CD4-positive, CD25-positive, alpha-beta regulatory T cell (primary cell): ENCODE results near the gene SPPL2B. TPM values are rescaled to one million over a fixed set of nuclear protein-coding genes. Genes with fewer than 3 reads are reported as not detected.

ENCODE experiments used
- ATAC-seq, 2 donors: fragments of 150-1000 bp; cut with Tn5 transposase; one replicate each; pipeline ENCODE4 v1.10.0; 2021; ENCODE audit warnings: low read depth in 2 of 2, moderate number of reproducible peaks in 2 of 2, moderate library complexity in 1 of 2
- DNase-seq, 3 donors: peaks; one replicate each; pipeline versions ENCODE4 v3.0.0 to v3.0.0-alpha.2; 2012 to 2022; ENCODE audit warnings: mixed read lengths in 1 of 3
- H3K27ac ChIP-seq: one replicate; pipeline ENCODE4 v1.7.0; 2013; ENCODE audit warnings: mild to moderate bottlenecking, low read length; ENCODE audit not compliant: insufficient read depth, poor library complexity, severe bottlenecking
- H3K27me3 ChIP-seq: one replicate; pipeline ENCODE4 v1.7.0; 2013; ENCODE audit warnings: low read length; ENCODE audit not compliant: control insufficient read depth, insufficient read depth
- H3K36me3 ChIP-seq: one replicate; pipeline ENCODE4 v1.7.0; 2013; ENCODE audit warnings: mild to moderate bottlenecking, low read length, moderate library complexity; ENCODE audit not compliant: control insufficient read depth, insufficient read depth
- H3K4me1 ChIP-seq: 2 replicates; pipeline ENCODE4 v1.7.0; 2013; ENCODE audit warnings: mild to moderate bottlenecking, low read length; ENCODE audit not compliant: insufficient read depth, control insufficient read depth, poor library complexity, severe bottlenecking
- H3K4me3 ChIP-seq: one replicate; pipeline ENCODE4 v1.7.0; 2013; ENCODE audit warnings: low read depth, mild to moderate bottlenecking, low read length, moderate library complexity
- H3K9me3 ChIP-seq, 2 experiments: 1 replicate in 1 of 2; 2 replicates in 1 of 2; pipeline ENCODE4 v1.7.0; 2013; ENCODE audit warnings: low read length in 2 of 2, mild to moderate bottlenecking in 1 of 2, moderate library complexity in 1 of 2; ENCODE audit not compliant: control insufficient read depth in 2 of 2
- H3K27ac Mint-ChIP-seq, 3 donors: one replicate each; pipeline ENCODE4 v1.8.0; 2020 to 2022; ENCODE audit warnings: mild to moderate bottlenecking in 3 of 3, mixed read lengths in 3 of 3, moderate library complexity in 2 of 3
- H3K27me3 Mint-ChIP-seq: one replicate; pipeline ENCODE4 v1.8.0; 2022; ENCODE audit warnings: mild to moderate bottlenecking, mixed read lengths
- H3K36me3 Mint-ChIP-seq: one replicate; pipeline ENCODE4 v1.8.0; 2020; ENCODE audit warnings: mixed read lengths
- H3K4me1 Mint-ChIP-seq, 4 donors: one replicate each; pipeline ENCODE4 v1.8.0; 2020 to 2022; ENCODE audit warnings: mixed read lengths in 4 of 4, mild to moderate bottlenecking in 1 of 4
- H3K4me3 Mint-ChIP-seq, 4 donors: one replicate each; pipeline ENCODE4 v1.8.0; 2020 to 2022; ENCODE audit warnings: mild to moderate bottlenecking in 4 of 4, mixed read lengths in 4 of 4, moderate library complexity in 3 of 4
- H3K9me3 Mint-ChIP-seq, 7 donors: one replicate each; pipeline ENCODE4 v1.8.0; 2020 to 2022; ENCODE audit warnings: mixed read lengths in 7 of 7, mild to moderate bottlenecking in 3 of 7, moderate library complexity in 2 of 7
- polyA plus RNA-seq, 4 donors: library from polyadenylated mRNA; unstranded; fragments of 300-500 nt; fragmentation: Illumina TruSeq; gene quantifications; one replicate each; pipeline ENCODE4 v1.2.3, GENCODE V29; 2021
- total RNA-seq: library from RNA; stranded (reverse); gene quantifications from one replicate; pipeline ENCODE4 v1.2.3, GENCODE V29; 2022

The SPPL2B gene
- total and polyA plus RNA-seq, 5 donors from 2014 or later = 4.3 to 69.7 (median 6.4) TPM

DNA sequence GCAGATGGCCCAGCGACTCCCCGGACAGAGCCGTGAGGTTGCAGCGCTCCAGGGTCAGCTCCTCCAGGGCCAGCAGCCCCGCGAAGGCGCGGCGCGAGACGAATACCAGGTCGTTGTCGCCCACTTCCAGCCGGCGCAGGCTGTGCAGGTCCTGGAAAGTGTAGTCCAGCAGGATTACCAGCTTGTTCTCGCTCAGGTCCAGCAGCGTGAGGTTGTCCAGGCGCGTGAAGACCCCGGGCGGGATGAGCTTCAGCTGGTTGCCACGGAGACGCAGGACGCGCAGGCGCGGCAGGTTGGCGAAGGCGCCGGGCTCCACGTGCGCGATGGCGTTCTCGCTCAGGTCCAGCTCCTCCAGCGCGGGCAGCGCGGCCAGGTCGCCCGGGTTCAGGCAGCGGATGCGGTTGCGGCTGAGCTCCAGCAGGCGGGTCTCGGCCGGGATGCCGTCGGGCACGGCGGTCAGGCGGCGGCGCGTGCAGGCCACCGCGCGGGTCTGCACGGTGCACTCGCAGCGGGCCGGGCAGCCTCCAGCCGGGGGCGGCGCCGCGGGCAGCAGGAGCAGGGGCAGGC lies 37.2 kb upstream of the SPPL2B start:
- H3K4me1 Mint-ChIP-seq = peaks cover 6 to 43% (median 27%) of the 10 kb centered on the region in 4 donors
- no peaks in the 10 kb centered on the region for H3K36me3 ChIP-seq
- H3K27ac ChIP-seq = peak overlapping the region; percentile 23
- peaks cover 30% of the 10 kb centered on the region for H3K4me1 ChIP-seq
- H3K4me3 ChIP-seq = peak overlapping the region; percentile 37
- no peak for ATAC-seq
- H3K4me3 Mint-ChIP-seq = peak overlapping the region in 3 of 4 donors; percentile 83 to 94 (median 88)
- no peak for DNase-seq
- no peak overlapping the region for H3K27ac Mint-ChIP-seq
- H3K9me3 ChIP-seq = no peaks in the 10 kb centered on the region
- H3K9me3 Mint-ChIP-seq = peaks cover 0 to 1% (median 0%) of the 10 kb centered on the region in 7 donors
- no peaks in the 10 kb centered on the region for H3K27me3 Mint-ChIP-seq
- no peaks in the 10 kb centered on the region for H3K27me3 ChIP-seq
- peaks cover 12% of the 10 kb centered on the region for H3K36me3 Mint-ChIP-seq

DNA sequence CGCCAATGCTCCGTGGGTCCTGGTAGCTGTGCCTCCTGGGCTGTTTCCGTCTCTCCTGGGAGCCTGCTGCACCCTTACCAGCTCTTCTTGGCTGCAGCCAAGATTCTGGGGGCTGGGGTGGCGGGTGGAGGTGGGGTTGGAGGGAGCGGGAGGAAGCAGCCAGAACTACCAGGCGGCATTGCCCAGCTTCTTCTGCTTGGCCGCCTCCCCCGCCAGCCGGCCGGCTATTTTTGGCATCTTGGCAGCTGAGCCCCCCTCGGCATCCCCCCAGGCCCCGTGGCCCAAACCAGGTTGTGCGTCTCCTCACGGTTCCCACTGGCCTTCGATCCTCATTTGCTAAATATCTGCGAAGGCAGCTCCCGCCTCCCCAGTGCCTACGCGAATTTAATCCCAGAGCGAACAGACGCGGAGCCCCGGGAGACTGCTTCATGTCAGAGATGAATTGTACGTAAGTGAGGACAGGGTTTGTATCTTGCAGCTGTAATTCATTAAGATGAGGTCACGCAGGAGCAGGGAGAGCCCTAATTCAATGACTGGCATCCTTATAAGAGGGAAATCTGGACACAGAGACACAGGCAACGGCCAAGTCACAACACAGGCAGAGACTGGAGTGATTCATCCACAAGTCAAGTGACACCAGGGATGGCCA lies 33.7 kb upstream of the SPPL2B start:
- Mint-ChIP-seq H3K27me3 (no peaks in the 10 kb centered on the region), H3K4me1 (peaks cover 0 to 27% (median 12%) of the 10 kb centered on the region in 4 donors), H3K4me3 (peak overlapping the region in 2 of 4 donors; percentile 47 to 54), H3K9me3 (no peaks in the 10 kb centered on the region), H3K36me3 (peaks cover 12% of the 10 kb centered on the region), H3K27ac (peak overlapping the region in 1 of 3 donors; percentile 48)
- H3K27ac ChIP-seq = no peak overlapping the region
- peaks cover 17% of the 10 kb centered on the region for H3K4me1 ChIP-seq
- no peak overlapping the region for H3K4me3 ChIP-seq
- H3K36me3 ChIP-seq = no peaks in the 10 kb centered on the region
- ATAC-seq (no peak), DNase-seq (no peak)
- H3K9me3 ChIP-seq = no peaks in the 10 kb centered on the region
- H3K27me3 ChIP-seq = no peaks in the 10 kb centered on the region

DNA sequence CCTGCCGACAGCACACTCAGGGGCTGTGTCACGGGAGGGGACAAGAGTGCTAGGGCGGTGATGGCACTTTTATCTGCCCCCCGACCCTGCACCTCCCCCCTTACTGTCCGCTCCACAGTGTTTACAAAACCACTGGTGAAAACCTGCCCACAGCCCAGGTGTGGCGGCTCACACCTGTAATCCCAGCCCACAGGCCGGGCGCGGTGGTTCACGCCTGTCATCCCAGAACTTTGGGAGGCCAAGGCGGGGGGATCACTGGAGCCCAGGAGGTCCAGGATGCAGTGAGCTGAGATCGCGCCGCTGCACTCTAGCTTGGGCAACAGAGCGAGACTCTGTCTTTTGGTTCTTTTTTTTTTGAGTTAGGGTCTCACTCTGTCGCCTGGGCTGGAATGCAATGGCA lies 32.3 kb upstream of the SPPL2B start:
- Mint-ChIP-seq H3K4me3 (no peak overlapping the region), H3K27me3 (no peaks in the 10 kb centered on the region), H3K36me3 (peaks cover 12% of the 10 kb centered on the region), H3K27ac (no peak overlapping the region), H3K4me1 (peaks cover 0 to 20% (median 12%) of the 10 kb centered on the region in 4 donors), H3K9me3 (no peaks in the 10 kb centered on the region)
- Histone ChIP-seq H3K4me1 (peaks cover 8% of the 10 kb centered on the region), H3K9me3 (no peaks in the 10 kb centered on the region), H3K27me3 (no peaks in the 10 kb centered on the region), H3K36me3 (no peaks in the 10 kb centered on the region), H3K4me3 (no peak overlapping the region), H3K27ac (no peak overlapping the region)
- no peak for DNase-seq
- ATAC-seq = no peak

DNA sequence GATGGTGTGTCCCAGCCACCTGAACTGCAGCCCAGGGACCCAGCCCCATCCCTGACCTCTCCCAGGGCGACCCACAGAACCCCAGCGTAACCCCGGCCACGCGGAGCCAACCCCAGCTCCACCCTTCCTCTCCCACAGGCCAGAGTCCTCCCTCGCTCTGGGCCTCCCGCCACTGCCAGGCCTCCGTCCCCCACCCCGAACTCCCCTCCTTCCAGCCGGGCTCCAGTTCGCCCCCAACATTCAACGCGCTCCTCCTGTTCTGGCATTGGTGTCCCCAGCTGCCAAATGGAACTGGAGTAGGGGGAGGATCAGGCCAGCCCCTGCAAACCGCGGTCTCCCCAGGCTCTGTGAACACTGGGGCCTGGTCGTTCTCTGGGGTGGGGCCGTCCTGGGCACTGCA lies 28.0 kb upstream of the SPPL2B start:
- Mint-ChIP-seq H3K36me3 (no peaks in the 10 kb centered on the region), H3K27ac (no peak overlapping the region), H3K27me3 (peaks cover 27% of the 10 kb centered on the region), H3K9me3 (no peaks in the 10 kb centered on the region), H3K4me1 (peaks cover 0 to 12% (median 7%) of the 10 kb centered on the region in 4 donors), H3K4me3 (no peak overlapping the region)
- H3K9me3 ChIP-seq = no peaks in the 10 kb centered on the region
- H3K27me3 ChIP-seq = no peaks in the 10 kb centered on the region
- H3K36me3 ChIP-seq = no peaks in the 10 kb centered on the region
- DNase-seq (no peak), ATAC-seq (no peak)
- no peak overlapping the region for H3K4me3 ChIP-seq
- H3K4me1 ChIP-seq = peaks cover 15% of the 10 kb centered on the region
- no peak overlapping the region for H3K27ac ChIP-seq

DNA sequence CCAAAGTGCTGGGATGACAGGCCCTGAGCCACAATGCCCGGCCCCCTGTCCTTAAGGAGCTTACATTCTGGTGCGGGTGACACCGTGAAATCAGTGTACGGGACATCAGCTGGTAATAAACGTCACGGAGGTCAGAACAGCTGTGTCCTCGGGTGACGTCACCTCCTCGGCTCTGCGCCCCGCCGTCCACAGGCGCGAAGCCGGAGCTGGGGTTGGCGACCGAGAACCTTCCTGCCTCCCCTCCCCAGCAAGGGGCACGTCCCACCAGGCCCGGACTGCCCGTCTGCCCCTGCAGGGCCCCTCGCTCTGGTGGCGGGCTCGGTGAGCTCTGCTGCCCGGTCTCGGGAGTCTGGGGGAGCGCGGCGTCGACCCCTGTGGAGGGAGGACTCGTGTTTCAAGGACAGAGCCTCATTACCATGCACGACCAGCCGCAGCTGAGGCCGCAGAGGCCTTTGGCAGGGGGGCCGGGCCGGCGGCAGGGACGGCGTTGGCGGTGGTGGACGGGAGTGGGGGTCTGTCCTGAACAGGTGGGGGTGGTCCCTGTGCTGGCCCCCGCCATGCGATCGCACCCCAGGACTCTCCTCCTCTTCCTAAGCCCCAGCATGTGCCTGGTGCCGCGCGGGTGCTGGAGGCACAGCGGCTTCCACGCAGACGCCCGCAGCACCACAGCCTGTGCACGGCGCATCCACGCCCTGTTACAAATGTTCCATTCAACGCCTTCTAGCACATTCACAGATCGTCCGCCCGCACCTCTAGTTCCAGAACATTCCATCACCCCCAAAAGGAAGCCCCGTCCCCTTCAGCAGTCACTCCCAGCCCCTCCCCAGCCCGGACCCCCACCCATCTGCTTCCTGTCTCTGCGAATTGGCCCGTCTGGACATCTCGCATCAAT lies 25.9 kb upstream of the SPPL2B start:
- Histone ChIP-seq H3K27ac (no peak overlapping the region), H3K27me3 (peaks cover 3% of the 10 kb centered on the region), H3K9me3 (no peaks in the 10 kb centered on the region), H3K36me3 (no peaks in the 10 kb centered on the region), H3K4me3 (no peak overlapping the region), H3K4me1 (peaks cover 20% of the 10 kb centered on the region)
- no peak overlapping the region for H3K27ac Mint-ChIP-seq
- peak overlapping the region; percentile 27 to 78 (median 52) for H3K4me3 Mint-ChIP-seq
- ATAC-seq (peak in 1 of 2 donors; percentile 44), DNase-seq (no peak)
- no peaks in the 10 kb centered on the region for H3K36me3 Mint-ChIP-seq
- H3K9me3 Mint-ChIP-seq = no peaks in the 10 kb centered on the region
- H3K27me3 Mint-ChIP-seq = peaks cover 43% of the 10 kb centered on the region
- peaks cover 0 to 9% (median 6%) of the 10 kb centered on the region in 4 donors for H3K4me1 Mint-ChIP-seq

DNA sequence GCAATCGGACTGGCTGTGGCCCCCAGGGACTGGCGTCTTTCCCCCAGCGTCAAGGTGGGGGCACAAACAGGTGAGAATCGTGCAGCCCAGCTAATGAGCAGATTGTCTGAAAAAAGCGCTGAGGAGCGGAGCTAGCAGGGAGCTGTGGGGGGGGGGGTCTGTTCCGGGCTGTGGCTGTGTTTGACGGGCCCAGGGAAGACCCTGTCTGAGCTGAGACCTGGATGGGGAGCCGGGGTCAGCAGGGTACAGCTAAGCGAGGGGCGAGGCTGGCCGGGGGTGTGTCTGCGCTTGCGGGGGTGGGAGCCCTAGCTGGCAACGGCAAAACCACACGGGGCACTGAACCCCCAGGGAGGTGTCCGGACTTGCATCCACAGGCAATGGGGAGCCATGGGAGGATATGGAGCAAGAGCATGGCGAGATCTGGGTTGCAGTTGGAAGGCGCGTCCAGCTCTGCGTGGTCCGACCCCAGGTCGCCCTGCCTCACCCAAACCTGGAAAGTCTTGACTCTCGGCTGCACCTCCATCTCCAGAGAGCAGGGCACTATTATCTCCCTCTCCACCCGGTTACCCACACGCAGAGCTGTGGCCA lies 25.2 kb upstream of the SPPL2B start:
- no peaks in the 10 kb centered on the region for H3K9me3 Mint-ChIP-seq
- Histone ChIP-seq H3K27me3 (peaks cover 3% of the 10 kb centered on the region), H3K9me3 (no peaks in the 10 kb centered on the region), H3K4me1 (peaks cover 24% of the 10 kb centered on the region), H3K36me3 (no peaks in the 10 kb centered on the region), H3K27ac (no peak overlapping the region), H3K4me3 (no peak overlapping the region)
- H3K27me3 Mint-ChIP-seq = peaks cover 44% of the 10 kb centered on the region
- H3K4me1 Mint-ChIP-seq = peaks cover 0 to 9% (median 6%) of the 10 kb centered on the region in 4 donors
- no peak for ATAC-seq
- no peaks in the 10 kb centered on the region for H3K36me3 Mint-ChIP-seq
- H3K4me3 Mint-ChIP-seq = peak overlapping the region in 2 of 4 donors; percentile 30 to 73
- no peak for DNase-seq
- peak overlapping the region in 1 of 3 donors; percentile 26 for H3K27ac Mint-ChIP-seq

DNA sequence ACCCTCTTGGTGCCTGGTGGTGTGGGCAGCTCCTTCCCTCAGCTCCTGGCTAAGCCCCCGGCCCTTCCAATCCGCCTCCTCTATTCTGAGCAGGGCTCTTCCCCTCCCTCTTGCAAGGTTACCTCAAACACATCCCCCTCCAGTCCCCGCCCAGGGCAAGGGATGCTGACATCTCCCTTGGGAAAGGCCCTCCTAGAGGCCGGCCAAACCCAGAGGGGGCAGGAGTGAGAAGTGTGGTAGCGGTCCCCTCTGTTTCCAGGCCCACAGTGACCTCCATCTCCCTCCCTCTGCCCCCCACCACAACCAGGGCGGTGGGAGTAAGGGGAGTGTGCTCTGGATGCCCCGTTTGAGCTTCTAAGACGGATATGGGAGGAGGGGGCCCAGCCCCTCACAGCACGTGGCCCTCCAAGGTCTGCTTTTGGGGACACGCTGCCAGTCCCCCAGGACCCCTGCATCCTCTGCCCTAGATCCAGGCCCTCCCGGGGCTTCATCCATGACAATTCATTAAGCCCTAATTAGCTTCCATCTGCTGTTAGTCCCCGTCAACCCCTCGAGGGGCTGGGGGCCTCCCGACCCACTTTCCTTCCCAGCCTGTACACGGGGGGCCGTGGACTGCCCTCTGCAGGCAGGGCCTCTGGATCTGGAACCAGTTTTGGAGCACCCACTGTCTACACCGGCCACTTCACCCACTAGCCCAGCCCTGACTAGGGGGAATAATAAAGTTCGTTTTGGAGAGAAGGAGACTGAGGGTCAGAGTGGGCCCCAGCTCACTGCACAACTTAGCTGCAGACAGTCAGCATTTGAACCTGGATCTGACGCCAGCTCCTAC lies 22.8 kb upstream of the SPPL2B start:
- DNase-seq (no peak), ATAC-seq (no peak)
- Mint-ChIP-seq H3K9me3 (no peaks in the 10 kb centered on the region), H3K27ac (no peak overlapping the region), H3K4me1 (peaks cover 0 to 15% (median 7%) of the 10 kb centered on the region in 4 donors), H3K27me3 (peaks cover 63% of the 10 kb centered on the region), H3K36me3 (no peaks in the 10 kb centered on the region), H3K4me3 (peak overlapping the region in 1 of 4 donors; percentile 29)
- Histone ChIP-seq H3K27me3 (peaks cover 3% of the 10 kb centered on the region), H3K36me3 (no peaks in the 10 kb centered on the region), H3K4me1 (peaks cover 26% of the 10 kb centered on the region), H3K27ac (no peak overlapping the region), H3K4me3 (no peak overlapping the region), H3K9me3 (no peaks in the 10 kb centered on the region)
